ENCODE data around the gene SLC12A5. TPM values are rescaled to one million over a fixed set of nuclear protein-coding genes. Genes with fewer than 3 reads are reported as not detected.

SLC12A5 gene
- polyA plus RNA-seq, 2 of the 4 experiments (the other 2 are of a cell fraction): 3.0 to 10.8 TPM

GRCh38 chr20:46085179-46085851, 56.3 kb downstream of the SLC12A5 start (continued):
- TF ChIP-seq KDM1A (IDR thresholded peaks at IDR 0.05; ENCODE audit: low read depth): no peak
- TF ChIP-seq REST (IDR thresholded peaks at IDR 0.05): no peak
- no peak for TF ChIP-seq EHF (CRISPR knock-in tag; IDR thresholded peaks at IDR 0.05)

GRCh38 chr20:46087161-46087560, 58.1 kb downstream of the SLC12A5 start:
- ChIA-PET POLR2A (no interaction called here), CTCF (interaction anchor here (0.7 to 2.4 kb wide), 8 partner anchors 10 to 261 kb away, joined by 3 to 29 read pairs (median 6); no protein-coding TSS in a partner anchor)
- Histone ChIP-seq H3K9me3 (no peaks in the 10 kb centered on the region), H3K27ac (no peak overlapping the region), H3K4me2 (peak overlapping the region; percentile 77; the same call in 1 of the 3 replicates), H3K4me1 (peaks cover 45% of the 10 kb centered on the region), H3K4me3 (no peak overlapping the region)
- TF ChIP-seq RAD21 (conservative IDR thresholded peaks at IDR 0.05 in 1 of 2, IDR thresholded peaks at IDR 0.05 in 1 of 2) (peak; percentile 17 to 20; a peak in 1 of 5 replicates), CTCF (IDR thresholded peaks at IDR 0.05) (peak; percentile 46), SMC3 (IDR thresholded peaks at IDR 0.05) (peak; percentile 49), HOXB5 (CRISPR knock-in tag; IDR thresholded peaks at IDR 0.05) (no peak)
- FAIRE-seq: no peak
- no peak for ATAC-seq
- peak in 1 of 2 experiments; percentile 19 for DNase-seq (ENCODE audit: low read depth in 1 of 2, low spot score in 1 of 2)
- WGBS (ENCODE audit: missing lambda C conversion rate): 70% methylated on average over 8 of the region's 8 CpGs

GRCh38 chr20:46088409-46089166, 59.6 kb downstream of the SLC12A5 start:
- peak; percentile 10 to 22 for DNase-seq (ENCODE audit: low read depth in 1 of 2, low spot score in 1 of 2)
- no peak for TF ChIP-seq FOXS1 (CRISPR knock-in tag; IDR thresholded peaks at IDR 0.05)
- no peak for TF ChIP-seq ZNF302 (CRISPR knock-in tag; IDR thresholded peaks at IDR 0.05)
- TF ChIP-seq POLR2A (IDR thresholded peaks at IDR 0.05; ENCODE audit: low read length): no peak
- no peak for TF ChIP-seq CEBPB (IDR thresholded peaks at IDR 0.05)
- no peak for TF ChIP-seq MAX (IDR thresholded peaks at IDR 0.05)
- TF ChIP-seq RCOR1 (IDR thresholded peaks at IDR 0.05; ENCODE audit: low read depth, low read length): no peak
- TF ChIP-seq E2F6 (IDR thresholded peaks at IDR 0.05; ENCODE audit: borderline replicate concordance, low read depth): no peak
- no peak for TF ChIP-seq BCL3 (IDR thresholded peaks at IDR 0.05)
- TF ChIP-seq HMGXB4 (CRISPR knock-in tag; IDR thresholded peaks at IDR 0.05; ENCODE audit: borderline replicate concordance): no peak
- TF ChIP-seq CHD4 (IDR thresholded peaks at IDR 0.05; ENCODE audit: borderline replicate concordance): no peak
- TF ChIP-seq GATA3 (IDR thresholded peaks at IDR 0.05; ENCODE audit: borderline replicate concordance): no peak
- no peak for TF ChIP-seq MYC (IDR thresholded peaks at IDR 0.05; ENCODE audit: borderline replicate concordance, low read length)
- TF ChIP-seq KDM1A (IDR thresholded peaks at IDR 0.05; ENCODE audit: low read depth): no peak
- no peak for TF ChIP-seq PHF8 (IDR thresholded peaks at IDR 0.05; ENCODE audit: borderline replicate concordance, low read depth)
- no peak for TF ChIP-seq RFX5 (IDR thresholded peaks at IDR 0.05)
- no peak for TF ChIP-seq ZC3H11A (IDR thresholded peaks at IDR 0.05)

More at GRCh38 chr20:46088409-46089166, 59.6 kb downstream of the SLC12A5 start:
- peak overlapping the region; percentile 70 for H3K4me3 ChIP-seq
- ChIA-PET POLR2A (interaction anchor here (0.8 to 1.0 kb wide), 3 partner anchors 13 to 120 kb away, joined by 3 read pairs; no protein-coding TSS in a partner anchor), CTCF (interaction anchor here (0.6 to 2.4 kb wide), 9 partner anchors 10 to 1302 kb away, joined by 3 to 29 read pairs (median 5); no protein-coding TSS in a partner anchor)
- FAIRE-seq (no peak), ATAC-seq (no peak)
- H3K4me1 ChIP-seq: peaks cover 45% of the 10 kb centered on the region
- peak overlapping the region; percentile 97 to 98 for H3K27ac ChIP-seq
- peak overlapping the region; percentile 77 for H3K4me2 ChIP-seq
- 5% methylated on average over 22 of the region's 22 CpGs for WGBS (ENCODE audit: missing lambda C conversion rate)
- no peaks in the 10 kb centered on the region for H3K9me3 ChIP-seq
